Measurements from ENCODE around the gene NKX1-1. TPM values are rescaled to one million over a fixed set of nuclear protein-coding genes. Genes with fewer than 3 reads are reported as not detected.

The NKX1-1 gene
- total RNA-seq, 1 donor from 2014 or later = not detected

GRCh38 chr4:1411436-1412375 lies 5.5 kb upstream of the NKX1-1 start:
- Mint-ChIP-seq H3K36me3 (peaks cover 3% of the 10 kb centered on the region), H3K4me1 (peaks cover 5% of the 10 kb centered on the region), H3K27ac (no peak overlapping the region), H3K9me3 (peaks cover 8% of the 10 kb centered on the region), H3K4me3 (no peak overlapping the region), H3K27me3 (ENCODE audit: insufficient read depth, low read depth) (peaks cover 68% of the 10 kb centered on the region)
- H3F3A ChIP-seq (ENCODE audit: low read depth) = no peaks in the 10 kb centered on the region
- H3K4me3 ChIP-seq = no peak overlapping the region
- no peak overlapping the region for H2AFZ ChIP-seq (replicated peaks)
- H3K36me3 ChIP-seq = no peaks in the 10 kb centered on the region
- no peak overlapping the region for H3K4me2 ChIP-seq
- no peak overlapping the region for H3K27ac ChIP-seq
- no peak overlapping the region for H3K9ac ChIP-seq
- H3K4me1 ChIP-seq = no peaks in the 10 kb centered on the region
- H3K9me3 ChIP-seq (ENCODE audit: low read depth) = no peaks in the 10 kb centered on the region
- no peak for DNase-seq (ENCODE audit: low spot score)
- H4K20me1 ChIP-seq (ENCODE audit: low read depth) = peaks cover 47% of the 10 kb centered on the region
- TF ChIP-seq CTCF (IDR thresholded peaks at IDR 0.05) (no peak), EZH2 (IDR thresholded peaks at IDR 0.05) (no peak), EZH2phosphoT487 (IDR thresholded peaks at IDR 0.05) (no peak)
- no peaks in the 10 kb centered on the region for H3K79me2 ChIP-seq (ENCODE audit: low read depth)
- H3K27me3 ChIP-seq = peaks cover 91% of the 10 kb centered on the region

- TF ChIP-seq CTCF (IDR thresholded peaks at IDR 0.05) (no peak), EZH2 (IDR thresholded peaks at IDR 0.05) (peak; percentile 64), EZH2phosphoT487 (IDR thresholded peaks at IDR 0.05) (no peak)
- Mint-ChIP-seq H3K9me3 (peaks cover 8% of the 10 kb centered on the region), H3K4me1 (peaks cover 5% of the 10 kb centered on the region), H3K36me3 (peaks cover 3% of the 10 kb centered on the region), H3K4me3 (no peak overlapping the region), H3K27me3 (ENCODE audit: insufficient read depth, low read depth) (peaks cover 62% of the 10 kb centered on the region), H3K27ac (no peak overlapping the region)
- Histone ChIP-seq H3K9ac (no peak overlapping the region), H3K4me2 (no peak overlapping the region), H4K20me1 (ENCODE audit: low read depth) (peaks cover 47% of the 10 kb centered on the region), H3K79me2 (ENCODE audit: low read depth) (no peaks in the 10 kb centered on the region), H3K4me1 (no peaks in the 10 kb centered on the region), H3K36me3 (no peaks in the 10 kb centered on the region), H3F3A (ENCODE audit: low read depth) (no peaks in the 10 kb centered on the region), H3K9me3 (ENCODE audit: low read depth) (no peaks in the 10 kb centered on the region), H2AFZ (replicated peaks) (no peak overlapping the region), H3K27me3 (peaks cover 98% of the 10 kb centered on the region), H3K4me3 (no peak overlapping the region), H3K27ac (no peak overlapping the region)
- DNase-seq (ENCODE audit: low spot score) = peak; percentile 97
Observed at GRCh38 chr4:1410491-1411325, 4.5 kb upstream of the NKX1-1 start.

- peaks cover 4% of the 10 kb centered on the region for H3K9me3 Mint-ChIP-seq
- Histone ChIP-seq H2AFZ (replicated peaks) (no peak overlapping the region), H3K79me2 (ENCODE audit: low read depth) (no peaks in the 10 kb centered on the region), H3K9ac (no peak overlapping the region), H3K4me3 (no peak overlapping the region), H3K27me3 (peaks cover 98% of the 10 kb centered on the region), H3K4me1 (no peaks in the 10 kb centered on the region), H3K27ac (no peak overlapping the region), H3K9me3 (ENCODE audit: low read depth) (no peaks in the 10 kb centered on the region), H3K4me2 (no peak overlapping the region), H3K36me3 (no peaks in the 10 kb centered on the region), H4K20me1 (ENCODE audit: low read depth) (peaks cover 57% of the 10 kb centered on the region), H3F3A (ENCODE audit: low read depth) (no peaks in the 10 kb centered on the region)
- H3K27me3 Mint-ChIP-seq (ENCODE audit: insufficient read depth, low read depth) = peaks cover 62% of the 10 kb centered on the region
- H3K4me1 Mint-ChIP-seq = peaks cover 4% of the 10 kb centered on the region
- TF ChIP-seq EZH2phosphoT487 (IDR thresholded peaks at IDR 0.05) (no peak), EZH2 (IDR thresholded peaks at IDR 0.05) (no peak)
- no peak overlapping the region for H3K27ac Mint-ChIP-seq
- DNase-seq (ENCODE audit: low spot score) = no peak
- H3K4me3 Mint-ChIP-seq = no peak overlapping the region
- peaks cover 1% of the 10 kb centered on the region for H3K36me3 Mint-ChIP-seq
Observed at GRCh38 chr4:1409491-1410425, 3.5 kb upstream of the NKX1-1 start.

All from neural progenitor cell (in vitro differentiated cells).